ENCODE data around the gene SORCS2.

DNA sequence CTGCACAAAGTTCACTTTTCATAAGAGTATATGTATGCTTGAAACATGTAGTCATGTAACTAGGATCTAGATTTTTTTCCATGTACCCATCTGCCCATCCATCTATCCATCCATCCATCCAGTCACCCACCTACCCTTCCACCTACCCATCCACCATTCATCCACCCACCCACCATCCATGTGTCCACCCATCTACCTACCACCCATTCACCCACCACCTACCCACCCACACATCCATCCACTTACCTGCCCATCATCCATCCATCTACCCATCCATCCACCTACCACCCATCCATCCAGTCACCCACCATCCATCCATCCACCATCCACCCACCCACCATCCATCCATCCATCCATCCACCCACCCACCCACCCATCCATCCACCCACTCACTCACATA lies 364.2 kb downstream of the SORCS2 start:
- no peak for TF ChIP-seq CTCF (IDR thresholded peaks at IDR 0.05; ENCODE audit: insufficient read depth, low read depth, low read length)
- no peak for TF ChIP-seq EZH2 (IDR thresholded peaks at IDR 0.05; ENCODE audit: insufficient read depth, low read length)

All from astrocyte (in vitro differentiated cells and primary cell).